MG63 (cell line): ENCODE measurements around the gene SNX2. TPM values are rescaled to one million over a fixed set of nuclear protein-coding genes. Genes with fewer than 3 reads are reported as not detected.
"Not testable (repeated sequence)": the region's sequence is repeated elsewhere in the genome, so short reads cannot be mapped to it uniquely, and the experiment has no call there.

ENCODE experiments used
- DNase-seq: peaks from one replicate; pipeline ENCODE4 v3.0.0-alpha.2; 2020
- H3K27me3 ChIP-seq: fragments of 250-450 bp; sonication (Bioruptor Pico); 2 replicates; pipeline ENCODE4 v1.5.1; 2020; ENCODE audit warnings: mild to moderate bottlenecking, moderate library complexity
- H3K36me3 ChIP-seq: fragments of 250-450 bp; sonication (Bioruptor Pico); 2 replicates; pipeline ENCODE4 v1.5.1; 2020; ENCODE audit warnings: mild to moderate bottlenecking, moderate library complexity
- H3K4me3 ChIP-seq: fragments of 250-450 bp; sonication (Bioruptor Pico); 2 replicates; pipeline ENCODE4 v1.5.1; 2020; ENCODE audit warnings: mild to moderate bottlenecking, moderate library complexity
- H3K9me3 ChIP-seq: fragments of 250-450 bp; sonication (Bioruptor Pico); 2 replicates; pipeline ENCODE4 v1.5.1; 2020; ENCODE audit warnings: mild to moderate bottlenecking, moderate library complexity
- total RNA-seq: library from RNA; depleted of rRNA; stranded (reverse); fragments of >200 nt; shearing (Covaris generic); gene quantifications from 2 replicates; pipeline ENCODE4 v1.2.3, GENCODE V29; 2014; ENCODE audit warnings: low replicate concordance; rRNA removed

The SNX2 gene
- total RNA-seq, 1 experiment from 2014 or later, result 61.7 TPM

- no peaks in the 10 kb centered on the region for H3K27me3 ChIP-seq
- no peaks in the 10 kb centered on the region for H3K9me3 ChIP-seq
- no peaks in the 10 kb centered on the region for H3K36me3 ChIP-seq
- no peak overlapping the region for H3K4me3 ChIP-seq
- no peak for DNase-seq
These were observed 72.8 kb downstream of the SNX2 start for GRCh38 chr5:122847687-122848081.

- Histone ChIP-seq H3K9me3 (no peaks in the 10 kb centered on the region), H3K27me3 (no peaks in the 10 kb centered on the region), H3K36me3 (no peaks in the 10 kb centered on the region; the same call in 1 of the 2 replicates), H3K4me3 (no peak overlapping the region)
- no peak for DNase-seq
These were observed 74.9 kb downstream of the SNX2 start for GRCh38 chr5:122849771-122850170.

- H3K9me3 ChIP-seq, H3K4me3 ChIP-seq, H3K36me3 ChIP-seq, H3K27me3 ChIP-seq, DNase-seq: not testable (repeated sequence)
These were observed 82.7 kb downstream of the SNX2 start for GRCh38 chr5:122857538-122857937.

GRCh38 chr5:122858451-122858850 is 83.6 kb downstream of the SNX2 start:
- Histone ChIP-seq H3K4me3 (no peak overlapping the region), H3K27me3 (no peaks in the 10 kb centered on the region), H3K9me3 (0 out of 2 replicates have a peak, but pooled peaks cover 3% of the 10 kb centered on the region), H3K36me3 (no peaks in the 10 kb centered on the region; the same call in none of the 2 replicates)
- peak; percentile 15 for DNase-seq

GRCh38 chr5:122863240-122863639 is 88.4 kb downstream of the SNX2 start:
- no peaks in the 10 kb centered on the region; the same call in 1 of the 2 replicates for H3K36me3 ChIP-seq
- no peak overlapping the region for H3K4me3 ChIP-seq
- H3K9me3 ChIP-seq, result 0 out of 2 replicates have a peak, but pooled peaks cover under 1% of the 10 kb centered on the region
- DNase-seq, result no peak
- no peaks in the 10 kb centered on the region for H3K27me3 ChIP-seq

GRCh38 chr5:122863721-122864120 is 88.8 kb downstream of the SNX2 start:
- Histone ChIP-seq H3K27me3 (no peaks in the 10 kb centered on the region), H3K36me3 (no peaks in the 10 kb centered on the region; the same call in 1 of the 2 replicates), H3K9me3 (no peaks in the 10 kb centered on the region), H3K4me3 (no peak overlapping the region)
- DNase-seq, result no peak

GRCh38 chr5:122864400-122864799 is 89.5 kb downstream of the SNX2 start:
- Histone ChIP-seq H3K27me3 (no peaks in the 10 kb centered on the region), H3K4me3 (no peak overlapping the region), H3K36me3 (no peaks in the 10 kb centered on the region; the same call in 1 of the 2 replicates), H3K9me3 (no peaks in the 10 kb centered on the region)
- DNase-seq, result peak; percentile 14

GRCh38 chr5:122864842-122865241 is 90.0 kb downstream of the SNX2 start:
- Histone ChIP-seq H3K27me3 (no peaks in the 10 kb centered on the region), H3K9me3 (no peaks in the 10 kb centered on the region), H3K4me3 (no peak overlapping the region), H3K36me3 (no peaks in the 10 kb centered on the region; the same call in 1 of the 2 replicates)
- DNase-seq, result no peak

- Histone ChIP-seq H3K9me3 (no peaks in the 10 kb centered on the region), H3K27me3 (no peaks in the 10 kb centered on the region), H3K4me3 (no peak overlapping the region), H3K36me3 (no peaks in the 10 kb centered on the region; the same call in 1 of the 2 replicates)
- DNase-seq, result no peak
These were observed 95.5 kb downstream of the SNX2 start for GRCh38 chr5:122870219-122870856.

GRCh38 chr5:122871661-122872060 is 96.8 kb downstream of the SNX2 start:
- DNase-seq, result no peak
- no peak overlapping the region for H3K4me3 ChIP-seq
- no peaks in the 10 kb centered on the region; the same call in 1 of the 2 replicates for H3K36me3 ChIP-seq
- no peaks in the 10 kb centered on the region for H3K27me3 ChIP-seq
- no peaks in the 10 kb centered on the region for H3K9me3 ChIP-seq

GRCh38 chr5:122874179-122874875 is 99.4 kb downstream of the SNX2 start:
- no peak overlapping the region for H3K4me3 ChIP-seq
- no peak for DNase-seq
- no peaks in the 10 kb centered on the region for H3K27me3 ChIP-seq
- no peaks in the 10 kb centered on the region for H3K9me3 ChIP-seq
- H3K36me3 ChIP-seq, result no peaks in the 10 kb centered on the region

GRCh38 chr5:122877518-122877917 is 102.6 kb downstream of the SNX2 start:
- Histone ChIP-seq H3K9me3 (no peaks in the 10 kb centered on the region), H3K4me3 (no peak overlapping the region), H3K36me3 (no peaks in the 10 kb centered on the region), H3K27me3 (no peaks in the 10 kb centered on the region)
- DNase-seq, result no peak

GRCh38 chr5:122879076-122879475 is 104.2 kb downstream of the SNX2 start:
- DNase-seq, result no peak
- no peak overlapping the region for H3K4me3 ChIP-seq

More at GRCh38 chr5:122879076-122879475, 104.2 kb downstream of the SNX2 start:
- H3K27me3 ChIP-seq, result no peaks in the 10 kb centered on the region
- no peaks in the 10 kb centered on the region for H3K36me3 ChIP-seq
- H3K9me3 ChIP-seq, result no peaks in the 10 kb centered on the region

Other genes with a start within 250 kb of the SNX2 start
- gene SNX24, start 70.5 kb downstream of the SNX2 start, total RNA-seq, result 21.8 and 27.3 TPM in 2 replicates